ENCODE data around the gene ZC3H7A.

- TF ChIP-seq CTCF (IDR thresholded peaks at IDR 0.05) (no peak), ZFX (IDR thresholded peaks at IDR 0.05; ENCODE audit: borderline replicate concordance) (no peak)
Observed at GRCh38 chr16:11805556-11805955, 8.5 kb upstream of the ZC3H7A start.

Data from 22Rv1 (cell line).